ENCODE data around the gene LIPC.

LIPC gene

GRCh38 chr15:58490086-58490887, 58.5 kb downstream of the LIPC start:
- TF ChIP-seq, protein P1, sequence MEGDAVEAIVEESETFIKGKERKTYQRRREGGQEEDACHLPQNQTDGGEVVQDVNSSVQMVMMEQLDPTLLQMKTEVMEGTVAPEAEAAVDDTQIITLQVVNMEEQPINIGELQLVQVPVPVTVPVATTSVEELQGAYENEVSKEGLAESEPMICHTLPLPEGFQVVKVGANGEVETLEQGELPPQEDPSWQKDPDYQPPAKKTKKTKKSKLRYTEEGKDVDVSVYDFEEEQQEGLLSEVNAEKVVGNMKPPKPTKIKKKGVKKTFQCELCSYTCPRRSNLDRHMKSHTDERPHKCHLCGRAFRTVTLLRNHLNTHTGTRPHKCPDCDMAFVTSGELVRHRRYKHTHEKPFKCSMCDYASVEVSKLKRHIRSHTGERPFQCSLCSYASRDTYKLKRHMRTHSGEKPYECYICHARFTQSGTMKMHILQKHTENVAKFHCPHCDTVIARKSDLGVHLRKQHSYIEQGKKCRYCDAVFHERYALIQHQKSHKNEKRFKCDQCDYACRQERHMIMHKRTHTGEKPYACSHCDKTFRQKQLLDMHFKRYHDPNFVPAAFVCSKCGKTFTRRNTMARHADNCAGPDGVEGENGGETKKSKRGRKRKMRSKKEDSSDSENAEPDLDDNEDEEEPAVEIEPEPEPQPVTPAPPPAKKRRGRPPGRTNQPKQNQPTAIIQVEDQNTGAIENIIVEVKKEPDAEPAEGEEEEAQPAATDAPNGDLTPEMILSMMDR (IDR thresholded peaks at IDR 0.05), result no peak
- H3K4me1 ChIP-seq (ENCODE audit: control insufficient read depth in 1 of 2, insufficient read depth in 1 of 2, low read depth in 1 of 2, low read length in 1 of 2), result peaks cover 9 to 11% of the 10 kb centered on the region in 2 experiments
- no peaks in the 10 kb centered on the region for H3K9me3 ChIP-seq
- H3K27ac ChIP-seq, result no peak overlapping the region
- no peak overlapping the region for H3K4me3 ChIP-seq (ENCODE audit: low read depth in 1 of 2, low read length in 1 of 2)
- H3K27me3 ChIP-seq, result no peaks in the 10 kb centered on the region
- no peaks in the 10 kb centered on the region for H3K36me3 ChIP-seq

DNA sequence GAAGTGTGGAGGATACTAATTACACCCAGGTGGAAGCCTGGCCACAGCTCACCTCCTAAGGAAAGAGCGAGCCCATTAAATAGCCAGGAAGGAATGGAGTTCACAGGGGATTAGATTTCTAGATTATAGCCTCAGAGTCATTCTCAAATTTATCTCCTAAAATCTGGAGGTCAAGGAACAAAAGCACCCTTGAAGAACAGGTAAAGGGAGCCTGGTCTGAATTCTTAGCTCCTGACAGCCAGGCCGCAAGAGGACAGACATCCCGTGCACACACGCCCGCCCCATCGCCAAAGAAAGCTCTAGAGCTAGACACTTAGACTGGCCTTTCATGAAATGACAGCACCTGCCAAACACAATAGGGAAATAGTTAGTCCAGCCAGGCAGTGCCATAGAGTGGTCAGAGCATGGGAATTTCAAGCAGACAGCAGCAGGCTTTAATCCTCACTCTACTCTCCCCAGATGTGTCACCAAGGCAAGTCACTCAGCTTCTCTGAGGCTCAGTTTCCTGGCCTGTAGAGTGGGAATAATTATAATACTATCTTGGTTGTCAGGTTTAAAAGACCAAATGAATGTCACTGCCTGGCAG, 59.2 kb downstream of the LIPC start:
- Histone ChIP-seq H3K27ac (no peak overlapping the region), H3K36me3 (no peaks in the 10 kb centered on the region), H3K4me1 (ENCODE audit: control insufficient read depth in 1 of 2, insufficient read depth in 1 of 2, low read depth in 1 of 2, low read length in 1 of 2) (peaks cover 2 to 4% of the 10 kb centered on the region in 2 experiments), H3K4me3 (ENCODE audit: low read depth in 1 of 2, low read length in 1 of 2) (no peak overlapping the region), H3K9me3 (no peaks in the 10 kb centered on the region), H3K27me3 (no peaks in the 10 kb centered on the region)
- TF ChIP-seq, protein P1 (IDR thresholded peaks at IDR 0.05), result no peak

DNA sequence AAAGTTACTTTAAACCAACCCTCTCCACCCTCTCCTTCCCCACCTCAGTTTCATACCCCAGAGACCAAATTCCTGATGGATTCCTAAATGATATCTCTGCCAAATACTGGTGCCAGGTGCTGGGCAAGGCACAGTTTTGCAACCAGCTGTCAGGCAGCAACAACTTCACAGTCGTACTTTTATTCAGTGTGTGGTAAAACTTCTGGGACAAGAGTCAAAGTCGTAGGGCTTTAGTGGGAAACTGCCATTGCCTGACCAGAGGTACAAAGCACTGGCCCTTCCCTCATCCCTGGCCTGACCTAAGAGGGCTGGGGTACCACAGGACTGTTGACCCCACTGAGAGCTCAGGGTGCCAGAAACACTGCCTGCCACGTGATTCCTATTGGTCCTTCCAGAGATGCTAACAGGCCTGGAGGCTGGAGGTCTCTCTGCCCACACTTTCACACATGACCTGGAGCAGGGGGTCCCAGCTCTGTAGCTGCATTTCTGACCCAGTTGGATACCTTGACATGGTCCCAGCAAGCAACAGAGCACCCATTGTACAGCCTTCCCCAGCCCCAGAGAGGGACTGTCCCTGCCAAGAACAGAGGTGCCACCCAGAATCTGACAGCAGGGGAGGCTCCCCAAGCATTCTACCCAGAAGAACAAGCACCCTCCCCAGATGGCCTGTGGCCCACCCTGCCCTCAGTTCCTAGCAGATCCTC, 59.9 kb downstream of the LIPC start:
- no peak overlapping the region for H3K4me3 ChIP-seq (ENCODE audit: low read depth in 1 of 2, low read length in 1 of 2)
- H3K27me3 ChIP-seq, result no peaks in the 10 kb centered on the region
- H3K27ac ChIP-seq, result no peak overlapping the region
- TF ChIP-seq, protein P1 (IDR thresholded peaks at IDR 0.05), result no peak
- no peaks in the 10 kb centered on the region for H3K36me3 ChIP-seq
- H3K9me3 ChIP-seq, result no peaks in the 10 kb centered on the region
- H3K4me1 ChIP-seq (ENCODE audit: control insufficient read depth in 1 of 2, insufficient read depth in 1 of 2, low read depth in 1 of 2, low read length in 1 of 2), result no peaks in the 10 kb centered on the region

DNA sequence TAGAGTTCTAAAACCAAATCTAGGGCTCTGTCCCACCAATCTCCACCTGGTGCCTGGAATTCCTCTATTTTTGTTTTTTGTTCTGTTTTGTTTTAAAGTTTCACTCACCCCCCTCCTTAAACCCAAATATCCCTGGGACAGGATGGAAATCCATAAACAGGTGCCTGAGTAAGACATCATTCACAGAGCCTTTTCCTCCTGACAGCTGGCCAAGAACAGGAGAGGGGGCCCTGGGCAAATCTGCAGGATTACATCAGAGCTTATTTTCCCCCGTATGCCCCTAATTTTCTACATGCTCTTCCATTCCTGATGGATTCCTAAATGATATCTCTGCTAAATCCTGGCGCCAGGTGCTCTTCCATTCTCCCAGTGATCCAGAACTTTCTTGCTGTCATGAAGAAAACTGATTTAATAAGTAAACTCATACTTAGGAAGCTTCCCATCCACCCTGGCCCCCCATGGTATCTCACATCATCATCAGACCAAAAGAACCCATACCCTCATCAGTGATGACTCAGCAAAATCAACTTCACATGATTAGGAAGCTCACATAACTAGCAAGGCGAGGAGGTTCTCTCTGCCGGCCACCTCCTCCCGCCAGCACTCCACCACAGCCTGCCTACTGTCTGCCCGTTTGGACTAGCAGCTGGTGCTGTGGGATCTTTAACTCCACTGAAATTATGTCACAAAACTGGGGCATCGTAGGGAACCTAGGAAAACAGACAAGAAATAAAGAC, 61.0 kb downstream of the LIPC start:
- TF ChIP-seq, protein P1 (IDR thresholded peaks at IDR 0.05), result no peak
- Histone ChIP-seq H3K27ac (no peak overlapping the region), H3K4me1 (ENCODE audit: control insufficient read depth in 1 of 2, insufficient read depth in 1 of 2, low read depth in 1 of 2, low read length in 1 of 2) (no peaks in the 10 kb centered on the region), H3K36me3 (no peaks in the 10 kb centered on the region), H3K9me3 (no peaks in the 10 kb centered on the region), H3K4me3 (ENCODE audit: low read depth in 1 of 2, low read length in 1 of 2) (no peak overlapping the region), H3K27me3 (no peaks in the 10 kb centered on the region)

- no peaks in the 10 kb centered on the region for H3K9me3 ChIP-seq
- H3K36me3 ChIP-seq, result no peaks in the 10 kb centered on the region
- no peak overlapping the region for H3K27ac ChIP-seq
- H3K4me3 ChIP-seq (ENCODE audit: low read depth in 1 of 2, low read length in 1 of 2), result no peak overlapping the region
- H3K27me3 ChIP-seq, result no peaks in the 10 kb centered on the region
- H3K4me1 ChIP-seq (ENCODE audit: control insufficient read depth in 1 of 2, insufficient read depth in 1 of 2, low read depth in 1 of 2, low read length in 1 of 2), result no peaks in the 10 kb centered on the region
- TF ChIP-seq, protein P1 (IDR thresholded peaks at IDR 0.05), result no peak
Measured at GRCh38 chr15:58494567-58494966, 62.8 kb downstream of the LIPC start.
